HCEC 1CT (cell line): ENCODE measurements around the gene RPL38.

ENCODE experiments used
- DNase-seq: peaks from one replicate; pipeline ENCODE4 v3.0.0-alpha.2; 2017

Gene RPL38

GRCh38 chr17:74211141-74211911 is 7.8 kb downstream of the RPL38 start:
- DNase-seq, result peak; percentile 23

- no peak for DNase-seq
Observed at GRCh38 chr17:74211912-74212208, 8.4 kb downstream of the RPL38 start.

GRCh38 chr17:74212209-74212912 is 8.9 kb downstream of the RPL38 start:
- peak; percentile 4 for DNase-seq

- peak; percentile 83 for DNase-seq
Observed at GRCh38 chr17:74212913-74213791, 9.7 kb downstream of the RPL38 start, which contains the start of gene TTYH2. Gene TTYH2 (plus strand): TSS chr17:74213571. CDS start chr17:74213588, 17 bp downstream.

- no peak for DNase-seq
Observed at GRCh38 chr17:74213861-74214391, 10.4 kb downstream of the RPL38 start.

- DNase-seq, result no peak
Observed at GRCh38 chr17:74214484-74215341, 11.2 kb downstream of the RPL38 start.

GRCh38 chr17:74215342-74215727 is 11.9 kb downstream of the RPL38 start:
- DNase-seq, result no peak

GRCh38 chr17:74216505-74216904 is 13.0 kb downstream of the RPL38 start:
- no peak for DNase-seq

GRCh38 chr17:74217037-74217730 is 13.7 kb downstream of the RPL38 start:
- DNase-seq, result no peak

GRCh38 chr17:74217888-74218287 is 14.4 kb downstream of the RPL38 start:
- DNase-seq, result no peak

GRCh38 chr17:74218436-74218835 is 15.0 kb downstream of the RPL38 start:
- DNase-seq, result no peak

GRCh38 chr17:74219576-74220133 is 16.2 kb downstream of the RPL38 start:
- no peak for DNase-seq

- DNase-seq, result no peak
Observed at GRCh38 chr17:74220219-74220618, 16.7 kb downstream of the RPL38 start.

GRCh38 chr17:74220946-74221818 is 17.7 kb downstream of the RPL38 start:
- DNase-seq, result no peak

GRCh38 chr17:74222399-74222798 is 18.9 kb downstream of the RPL38 start:
- no peak for DNase-seq

GRCh38 chr17:74223901-74224300 is 20.4 kb downstream of the RPL38 start:
- DNase-seq, result no peak

GRCh38 chr17:74224959-74225725 is 21.7 kb downstream of the RPL38 start:
- no peak for DNase-seq

- no peak for DNase-seq
Observed at GRCh38 chr17:74226252-74226651, 22.8 kb downstream of the RPL38 start.
